ENCODE measurements around the gene CYTH4. TPM values are rescaled to one million over a fixed set of nuclear protein-coding genes. Genes with fewer than 3 reads are reported as not detected.
"Not testable (repeated sequence)": the region's sequence is repeated elsewhere in the genome, so short reads cannot be mapped to it uniquely, and the experiment has no call there.

The CYTH4 gene
- polyA plus RNA-seq, 1 experiment: not detected

DNA sequence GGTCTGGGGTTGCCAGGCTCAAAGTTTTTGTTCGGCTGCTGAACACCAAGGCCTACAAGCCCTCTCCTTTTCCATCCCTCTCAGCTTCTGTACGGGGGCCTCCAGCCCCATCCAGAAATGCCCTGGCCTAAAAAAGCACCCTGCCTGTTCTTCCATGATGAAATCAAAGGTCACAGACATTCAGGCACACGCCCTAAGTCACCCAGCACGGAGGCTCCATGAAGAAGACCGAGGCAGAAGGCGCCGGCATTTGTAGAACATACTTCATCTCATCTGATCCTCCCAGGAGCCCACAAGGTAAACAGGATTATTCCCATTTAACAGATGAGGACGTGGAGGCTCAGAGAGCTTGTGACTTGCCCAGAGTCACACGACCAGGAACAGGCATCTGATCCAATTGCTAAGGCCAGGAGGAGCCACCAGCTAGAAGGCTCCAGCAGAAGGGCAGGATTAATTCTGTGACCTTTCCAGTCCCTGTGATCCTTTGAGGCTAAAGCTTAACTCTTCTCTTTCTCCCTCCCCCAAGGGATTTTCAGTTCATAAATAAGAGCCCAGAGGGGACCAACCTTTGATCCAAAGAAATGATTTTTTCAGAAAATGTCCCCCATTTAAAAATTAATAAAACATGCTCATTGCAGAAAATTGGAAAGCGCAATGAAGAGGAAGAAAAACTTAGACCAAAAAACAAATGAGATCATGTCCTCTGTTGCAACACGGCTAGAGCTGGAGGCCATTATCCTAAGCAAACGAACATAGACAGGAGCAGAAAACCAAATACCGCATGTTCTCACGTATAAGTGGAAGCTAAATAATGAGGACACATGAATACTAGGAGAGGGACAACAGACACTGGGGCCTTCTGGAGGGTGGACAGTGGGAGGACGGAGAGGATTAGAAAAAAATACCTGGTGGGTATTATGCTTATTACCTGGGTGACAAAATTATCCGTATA, 38.7 kb downstream of the CYTH4 start:
- CTCF ChIA-PET: interaction anchor here (0.6 to 20.3 kb wide), 4 partner anchors 81 to 136 kb away, joined by 3 to 223 read pairs (median 100); partner anchors contain the start of gene ELFN2
- TF ChIP-seq, protein P1, sequence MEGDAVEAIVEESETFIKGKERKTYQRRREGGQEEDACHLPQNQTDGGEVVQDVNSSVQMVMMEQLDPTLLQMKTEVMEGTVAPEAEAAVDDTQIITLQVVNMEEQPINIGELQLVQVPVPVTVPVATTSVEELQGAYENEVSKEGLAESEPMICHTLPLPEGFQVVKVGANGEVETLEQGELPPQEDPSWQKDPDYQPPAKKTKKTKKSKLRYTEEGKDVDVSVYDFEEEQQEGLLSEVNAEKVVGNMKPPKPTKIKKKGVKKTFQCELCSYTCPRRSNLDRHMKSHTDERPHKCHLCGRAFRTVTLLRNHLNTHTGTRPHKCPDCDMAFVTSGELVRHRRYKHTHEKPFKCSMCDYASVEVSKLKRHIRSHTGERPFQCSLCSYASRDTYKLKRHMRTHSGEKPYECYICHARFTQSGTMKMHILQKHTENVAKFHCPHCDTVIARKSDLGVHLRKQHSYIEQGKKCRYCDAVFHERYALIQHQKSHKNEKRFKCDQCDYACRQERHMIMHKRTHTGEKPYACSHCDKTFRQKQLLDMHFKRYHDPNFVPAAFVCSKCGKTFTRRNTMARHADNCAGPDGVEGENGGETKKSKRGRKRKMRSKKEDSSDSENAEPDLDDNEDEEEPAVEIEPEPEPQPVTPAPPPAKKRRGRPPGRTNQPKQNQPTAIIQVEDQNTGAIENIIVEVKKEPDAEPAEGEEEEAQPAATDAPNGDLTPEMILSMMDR (IDR thresholded peaks at IDR 0.05; ENCODE audit: insufficient read depth, low read depth, low read length): no peak
- no peak for DNase-seq (ENCODE audit: low read depth)
- no peak overlapping the region for H3K4me3 ChIP-seq (ENCODE audit: low read depth, low read length)
- no peaks in the 10 kb centered on the region for H3K36me3 ChIP-seq (ENCODE audit: control insufficient read depth, insufficient read depth, low read length)
- H3K27me3 ChIP-seq (ENCODE audit: control insufficient read depth, insufficient read depth, low read length): peaks cover 8% of the 10 kb centered on the region
- POLR2A ChIA-PET: no interaction called here

DNA sequence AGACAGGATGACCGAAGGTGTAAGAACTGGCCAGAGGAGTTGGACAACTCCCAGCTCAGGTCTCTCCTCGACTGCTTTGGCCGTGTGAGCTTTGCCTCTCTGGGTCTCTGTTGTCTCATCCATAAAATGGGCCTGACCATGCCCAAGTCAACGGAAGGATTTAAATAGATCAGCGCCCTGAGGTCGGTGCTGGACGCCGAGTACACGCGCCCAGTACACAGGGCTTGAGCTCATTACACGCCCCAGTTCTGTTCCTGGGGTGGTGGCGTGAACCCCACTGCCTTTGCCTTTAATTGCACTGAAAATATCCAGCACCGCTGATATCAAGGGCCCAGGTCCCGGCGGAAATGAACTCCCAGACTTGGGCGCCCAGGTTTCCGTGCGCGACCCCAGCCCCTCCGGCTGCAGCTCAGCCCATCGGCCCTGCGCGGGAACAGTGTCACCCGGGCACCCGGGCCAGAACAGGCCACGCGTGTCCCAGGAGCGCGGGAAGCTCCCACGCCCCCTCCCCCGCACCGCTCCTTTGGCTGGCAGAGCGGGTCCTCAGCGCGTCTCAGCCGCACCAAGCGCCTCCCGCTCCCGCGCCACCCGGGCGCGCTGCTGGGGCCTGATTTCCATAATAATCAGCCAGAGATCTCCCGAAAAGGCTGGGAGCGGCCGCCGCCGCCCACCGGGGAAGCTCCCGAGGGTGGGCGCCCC, 42.2 kb downstream of the CYTH4 start:
- POLR2A ChIA-PET: no interaction called here
- DNase-seq (ENCODE audit: low read depth): no peak
- TF ChIP-seq, protein P1 (IDR thresholded peaks at IDR 0.05; ENCODE audit: insufficient read depth, low read depth, low read length): no peak
- no peaks in the 10 kb centered on the region for H3K36me3 ChIP-seq (ENCODE audit: control insufficient read depth, insufficient read depth, low read length)
- H3K27me3 ChIP-seq (ENCODE audit: control insufficient read depth, insufficient read depth, low read length): peaks cover 8% of the 10 kb centered on the region
- CTCF ChIA-PET: interaction anchor here (0.7 to 20.3 kb wide), 5 partner anchors 65 to 242 kb away, joined by 3 to 196 read pairs (median 4); partner anchors contain the start of gene ELFN2
- peak overlapping the region; percentile 20; the same call in 1 of the 2 replicates for H3K4me3 ChIP-seq (ENCODE audit: low read depth, low read length)

DNA sequence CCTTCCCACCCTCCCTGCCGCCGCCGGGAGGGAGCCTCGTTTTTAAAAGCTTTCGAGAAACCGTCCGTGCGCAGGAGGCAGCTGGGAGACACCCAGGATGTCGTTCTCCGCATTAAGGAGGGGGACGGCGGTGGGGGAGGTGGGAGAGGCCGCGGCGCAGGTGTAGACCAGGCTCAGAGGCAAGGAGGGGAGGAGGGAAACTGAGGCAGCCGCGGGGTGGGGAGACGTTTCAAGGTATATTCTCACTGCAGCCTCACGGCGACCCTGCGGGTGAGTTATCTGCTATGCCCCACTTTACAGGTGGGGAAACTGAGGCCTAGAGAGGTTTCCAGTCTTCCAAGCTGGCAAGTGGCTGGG, 42.7 kb downstream of the CYTH4 start:
- ChIA-PET POLR2A (no interaction called here), CTCF (interaction anchor here (1.3 to 20.3 kb wide), 4 partner anchors 66 to 133 kb away, joined by 4 to 196 read pairs (median 5); partner anchors contain the start of gene ELFN2)
- H3K4me3 ChIP-seq (ENCODE audit: low read depth, low read length): peak overlapping the region; percentile 20; the same call in 1 of the 2 replicates
- TF ChIP-seq, protein P1 (IDR thresholded peaks at IDR 0.05; ENCODE audit: insufficient read depth, low read depth, low read length): no peak
- DNase-seq (ENCODE audit: low read depth): no peak
- no peaks in the 10 kb centered on the region for H3K36me3 ChIP-seq (ENCODE audit: control insufficient read depth, insufficient read depth, low read length)
- H3K27me3 ChIP-seq (ENCODE audit: control insufficient read depth, insufficient read depth, low read length): peaks cover 8% of the 10 kb centered on the region

DNA sequence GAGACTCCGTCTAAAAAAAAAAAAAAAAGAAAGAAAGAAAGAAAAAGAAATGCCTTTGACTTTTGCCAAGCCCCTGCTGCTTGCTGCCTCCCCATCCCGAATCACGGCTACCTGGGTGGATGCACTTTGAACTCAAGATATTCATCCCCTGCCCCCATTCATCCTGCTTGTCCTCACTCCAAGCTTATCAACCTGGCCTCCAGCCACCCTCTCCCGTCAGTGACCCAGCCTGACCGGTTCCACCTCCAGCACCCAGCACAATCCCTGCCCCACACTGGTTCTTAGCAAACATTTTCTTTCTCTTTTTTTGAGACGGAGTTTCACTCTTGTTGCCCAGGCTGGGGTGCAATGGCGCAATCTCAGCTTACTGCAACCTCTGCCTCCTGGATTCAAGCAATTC, 44.4 kb downstream of the CYTH4 start:
- Histone ChIP-seq H3K36me3 (ENCODE audit: control insufficient read depth, insufficient read depth, low read length) (no peaks in the 10 kb centered on the region), H3K4me3 (ENCODE audit: low read depth, low read length) (no peak overlapping the region), H3K27me3 (ENCODE audit: control insufficient read depth, insufficient read depth, low read length) (peaks cover 8% of the 10 kb centered on the region)
- TF ChIP-seq, protein P1 (IDR thresholded peaks at IDR 0.05; ENCODE audit: insufficient read depth, low read depth, low read length): no peak
- DNase-seq (ENCODE audit: low read depth): no peak
- ChIA-PET POLR2A (no interaction called here), CTCF (interaction anchor here (0.6 to 20.3 kb wide), 2 partner anchors 104 to 321 kb away, joined by 3 to 196 read pairs; partner anchors contain the start of gene ELFN2)

DNA sequence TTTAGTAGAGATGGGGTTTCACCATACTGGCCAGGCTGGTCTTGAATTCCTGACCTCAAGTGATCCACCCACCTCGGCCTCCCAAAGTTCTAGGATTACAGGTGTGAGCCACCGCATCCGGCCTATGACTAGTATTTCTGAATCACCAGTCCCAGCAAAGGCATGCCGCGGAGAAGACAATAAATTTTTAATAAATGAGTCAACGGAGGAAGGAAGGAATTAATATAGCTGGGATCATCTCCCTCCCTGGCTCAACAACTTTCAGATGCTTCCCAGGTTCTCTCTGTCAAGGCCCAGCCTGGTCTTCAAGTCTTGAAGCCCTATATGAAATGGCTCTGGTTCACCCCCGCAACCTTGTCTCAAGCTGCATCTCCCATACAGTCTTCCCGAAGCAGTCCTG, 45.7 kb downstream of the CYTH4 start:
- Histone ChIP-seq H3K4me3 (ENCODE audit: low read depth, low read length) (no peak overlapping the region), H3K27me3 (ENCODE audit: control insufficient read depth, insufficient read depth, low read length) (peaks cover 7% of the 10 kb centered on the region), H3K36me3 (ENCODE audit: control insufficient read depth, insufficient read depth, low read length) (no peaks in the 10 kb centered on the region)
- ChIA-PET CTCF (interaction anchor here (0.7 to 20.3 kb wide), 7 partner anchors 9 to 218 kb away, joined by 3 to 196 read pairs (median 3); partner anchors contain the start of gene ELFN2), POLR2A (no interaction called here)
- peak; percentile 83 for DNase-seq (ENCODE audit: low read depth)
- TF ChIP-seq, protein P1 (IDR thresholded peaks at IDR 0.05; ENCODE audit: insufficient read depth, low read depth, low read length): no peak

DNA sequence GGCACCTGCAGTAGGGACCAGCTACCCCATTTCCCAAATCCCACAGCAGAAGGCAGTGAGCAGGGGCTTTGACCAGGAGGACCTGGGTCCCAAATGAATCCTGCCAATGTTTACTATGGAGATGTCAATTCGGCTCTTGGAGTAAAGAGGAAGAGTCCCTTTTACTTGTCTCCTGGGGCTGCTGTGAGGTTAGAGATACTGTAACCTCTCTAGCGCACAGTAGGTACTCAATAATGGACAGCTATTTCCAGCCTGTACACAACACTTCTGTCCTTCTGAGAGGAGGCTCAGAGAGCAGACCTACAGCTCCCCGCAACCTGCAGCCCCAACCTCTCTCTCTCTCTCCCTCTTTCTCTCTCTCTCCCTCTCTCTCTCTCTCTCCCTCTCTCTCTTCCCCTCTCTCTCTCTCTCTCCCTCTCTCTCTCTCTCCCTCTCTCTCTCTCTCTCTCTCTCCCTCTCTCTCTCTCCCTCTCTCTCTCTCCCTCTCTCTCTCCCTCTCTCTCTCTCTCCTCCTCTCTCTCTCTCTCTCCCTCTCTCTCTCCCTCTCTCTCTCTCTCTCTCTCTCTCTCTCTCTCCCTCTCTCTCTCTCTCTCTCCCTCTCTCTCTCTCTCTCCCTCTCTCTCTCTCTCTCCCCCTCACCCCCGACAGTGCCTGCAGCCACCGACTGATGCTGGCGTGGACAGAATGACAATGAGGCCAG, 46.4 kb downstream of the CYTH4 start:
- not testable (repeated sequence) for H3K4me3 ChIP-seq (ENCODE audit: low read depth, low read length); DNase-seq (ENCODE audit: low read depth); H3K36me3 ChIP-seq (ENCODE audit: control insufficient read depth, insufficient read depth, low read length); H3K27me3 ChIP-seq (ENCODE audit: control insufficient read depth, insufficient read depth, low read length)
- ChIA-PET POLR2A (interaction anchor here (0.7 kb wide), 1 partner anchor 23 kb away, joined by 4 read pairs; no protein-coding TSS in a partner anchor), CTCF (interaction anchor here (0.7 to 20.3 kb wide), 6 partner anchors 10 to 129 kb away, joined by 3 to 196 read pairs (median 4); partner anchors contain the start of gene ELFN2)
